ENCODE results near the gene ACTR6.

Gene ACTR6

GRCh38 chr12:100234591-100235304 is 34.1 kb downstream of the ACTR6 start:
- peak; percentile 72 for TF ChIP-seq CTCF (IDR thresholded peaks at IDR 0.05; ENCODE audit: insufficient read depth, low read depth, low read length, missing control alignments)
- DNase-seq (ENCODE audit: low read depth): peak; percentile 64
- no peak overlapping the region for H3K4me3 ChIP-seq (ENCODE audit: low read length)

GRCh38 chr12:100238801-100239200 is 38.2 kb downstream of the ACTR6 start:
- H3K4me3 ChIP-seq (ENCODE audit: low read length): no peak overlapping the region
- TF ChIP-seq CTCF (IDR thresholded peaks at IDR 0.05; ENCODE audit: insufficient read depth, low read depth, low read length, missing control alignments): no peak
- DNase-seq (ENCODE audit: low read depth): no peak

- H3K4me3 ChIP-seq (ENCODE audit: low read length): no peak overlapping the region
- TF ChIP-seq CTCF (IDR thresholded peaks at IDR 0.05; ENCODE audit: insufficient read depth, low read depth, low read length, missing control alignments): no peak
- DNase-seq (ENCODE audit: low read depth): no peak
Measured at GRCh38 chr12:100239589-100239988, 39.0 kb downstream of the ACTR6 start.

DNA sequence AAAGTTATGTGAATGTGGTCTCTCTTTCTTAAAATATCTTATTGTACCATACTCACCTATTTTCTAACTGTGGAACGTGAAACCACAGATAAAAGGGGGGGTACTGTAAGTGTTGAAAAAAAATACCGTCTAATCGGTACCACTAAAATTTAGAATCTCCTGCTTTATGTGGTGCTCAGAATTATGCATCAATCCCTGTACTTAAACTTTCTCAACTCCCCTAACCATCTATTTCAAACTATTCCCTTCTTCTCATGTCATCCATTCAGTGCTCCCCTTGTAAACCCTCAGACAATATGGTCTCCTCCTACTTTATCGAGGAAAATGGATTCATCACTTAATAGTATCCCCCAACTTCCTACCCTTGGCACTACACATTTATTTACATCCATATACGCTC is 42.5 kb downstream of the ACTR6 start:
- TF ChIP-seq CTCF (IDR thresholded peaks at IDR 0.05; ENCODE audit: insufficient read depth, low read depth, low read length, missing control alignments): no peak
- no peak for DNase-seq (ENCODE audit: low read depth)
- no peak overlapping the region for H3K4me3 ChIP-seq (ENCODE audit: low read length)

DNA sequence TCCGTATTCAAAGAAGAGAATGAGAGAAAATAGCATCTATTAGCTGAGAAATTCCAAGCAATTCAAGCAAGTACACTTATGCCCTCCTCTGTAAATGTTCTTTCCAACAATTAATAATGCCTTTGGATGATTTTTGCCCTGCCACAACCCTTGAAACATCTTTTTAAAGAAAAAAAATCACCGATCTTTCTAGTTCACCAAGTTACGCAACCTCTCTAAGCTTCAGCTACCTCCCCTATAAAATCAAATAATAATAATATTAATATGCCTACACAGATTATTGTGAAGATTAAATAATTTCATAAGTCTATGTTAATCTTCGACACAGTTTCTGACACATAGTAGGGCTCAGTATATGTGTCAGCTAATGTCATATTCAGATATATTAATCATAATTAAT is 47.1 kb downstream of the ACTR6 start:
- TF ChIP-seq CTCF (IDR thresholded peaks at IDR 0.05; ENCODE audit: insufficient read depth, low read depth, low read length, missing control alignments): no peak
- H3K4me3 ChIP-seq (ENCODE audit: low read length): no peak overlapping the region

DNA sequence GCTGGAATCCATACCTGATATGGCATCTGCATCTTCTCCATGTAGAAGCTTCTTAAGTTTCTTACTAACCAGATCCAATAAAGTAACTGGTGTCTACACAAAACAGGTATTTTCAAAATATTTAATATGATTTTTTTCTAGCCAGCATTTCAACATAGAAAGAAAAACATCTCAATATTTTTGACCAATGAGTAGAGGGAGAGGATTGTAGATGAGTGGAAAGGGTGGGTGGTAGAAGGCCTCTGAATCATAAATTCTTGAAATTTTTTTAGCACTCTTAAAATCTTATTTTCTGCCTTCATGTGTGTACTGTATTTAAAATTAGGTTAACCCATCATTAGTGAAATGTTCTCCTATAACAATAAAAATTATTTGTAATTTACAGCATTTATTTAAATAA is 48.3 kb downstream of the ACTR6 start:
- no peak overlapping the region for H3K4me3 ChIP-seq (ENCODE audit: low read length)
- TF ChIP-seq CTCF (IDR thresholded peaks at IDR 0.05; ENCODE audit: insufficient read depth, low read depth, low read length, missing control alignments): no peak
- no peak for DNase-seq (ENCODE audit: low read depth)

More for the DNA sequence above, 47.1 kb downstream of the ACTR6 start:
- DNase-seq (ENCODE audit: low read depth): no peak

GRCh38 chr12:100249941-100250340 is 49.3 kb downstream of the ACTR6 start:
- H3K4me3 ChIP-seq (ENCODE audit: low read length): no peak overlapping the region
- no peak for TF ChIP-seq CTCF (IDR thresholded peaks at IDR 0.05; ENCODE audit: insufficient read depth, low read depth, low read length, missing control alignments)
- no peak for DNase-seq (ENCODE audit: low read depth)
